GM12801 (cell line): ENCODE data around the gene FAM124A.

Experiments
- CTCF ChIP-seq: IDR thresholded peaks from one replicate; pipeline ENCODE4 v1.5.1; 2011; ENCODE audit warnings: control low read depth; ENCODE audit not compliant: insufficient read length; ENCODE audit errors: extremely low read depth

Gene FAM124A

GRCh38 chr13:51241720-51242119 lies 19.5 kb downstream of the FAM124A start:
- no peak for TF ChIP-seq CTCF

GRCh38 chr13:51243227-51243626 lies 21.0 kb downstream of the FAM124A start:
- no peak for TF ChIP-seq CTCF

GRCh38 chr13:51243832-51244231 lies 21.6 kb downstream of the FAM124A start:
- no peak for TF ChIP-seq CTCF

GRCh38 chr13:51244637-51245405 lies 22.6 kb downstream of the FAM124A start:
- TF ChIP-seq CTCF, result no peak

- no peak for TF ChIP-seq CTCF
Observed at GRCh38 chr13:51245583-51245982, 23.4 kb downstream of the FAM124A start.

- no peak for TF ChIP-seq CTCF
Observed at GRCh38 chr13:51246025-51246417, 23.8 kb downstream of the FAM124A start.

GRCh38 chr13:51246418-51247277 lies 24.4 kb downstream of the FAM124A start:
- TF ChIP-seq CTCF, result no peak
